ENCODE data around the gene WWC1. TPM values are rescaled to one million over a fixed set of nuclear protein-coding genes. Genes with fewer than 3 reads are reported as not detected.
A peak's percentile ranks its signal among the peaks of the same experiment; 100 is the strongest.
"Not testable (repeated sequence)": the region's sequence is repeated elsewhere in the genome, so short reads cannot be mapped to it uniquely, and the experiment has no call there.

Gene WWC1
- total and polyA plus RNA-seq, 4 donors: 48.4 to 77.0 (median 56.2) TPM

GRCh38 chr5:168282120-168282519 lies 9.3 kb upstream of the WWC1 start:
- Histone ChIP-seq H3K9ac (ENCODE audit: insufficient read depth in 1 of 2, low read length in 2 of 2) (no peak overlapping the region), H3K9me3 (ENCODE audit: control insufficient read depth in 4 of 4, insufficient read depth in 3 of 4, low read length in 3 of 4) (peaks cover 0 to 6% (median 3%) of the 10 kb centered on the region in 4 donors), H3K36me3 (ENCODE audit: control insufficient read depth in 4 of 4, insufficient read depth in 4 of 4, low read length in 4 of 4) (no peaks in the 10 kb centered on the region), H3K4me3 (no peak overlapping the region), H3K27me3 (ENCODE audit: control insufficient read depth in 3 of 3, insufficient read depth in 3 of 3, low read length in 2 of 3) (no peaks in the 10 kb centered on the region), H3K27ac (ENCODE audit: low read depth in 1 of 2, low read length in 1 of 2) (no peak overlapping the region), H3K4me1 (ENCODE audit: control insufficient read depth in 5 of 5, insufficient read depth in 5 of 5, low read length in 5 of 5) (peaks cover 0 to 7% (median 0%) of the 10 kb centered on the region in 5 donors)
- no peak for TF ChIP-seq CTCF (IDR thresholded peaks at IDR 0.05; ENCODE audit: control extremely low read depth, extremely low read depth)
- peak; percentile 80 for ATAC-seq (ENCODE audit: insufficient read depth, low FRiP score)
- DNase-seq: peak; percentile 70 to 83 (median 71)
- WGBS, 2 donors: 22% methylated on average over 7 of the region's 7 CpGs

GRCh38 chr5:168284809-168285208 lies 6.6 kb upstream of the WWC1 start:
- Histone ChIP-seq H3K9me3 (ENCODE audit: control insufficient read depth in 4 of 4, insufficient read depth in 3 of 4, low read length in 3 of 4) (peaks cover 0 to 6% (median 3%) of the 10 kb centered on the region in 4 donors), H3K4me3 (no peak overlapping the region), H3K27ac (ENCODE audit: low read depth in 1 of 2, low read length in 1 of 2) (no peak overlapping the region), H3K27me3 (ENCODE audit: control insufficient read depth in 3 of 3, insufficient read depth in 3 of 3, low read length in 2 of 3) (no peaks in the 10 kb centered on the region), H3K36me3 (ENCODE audit: control insufficient read depth in 4 of 4, insufficient read depth in 4 of 4, low read length in 4 of 4) (no peaks in the 10 kb centered on the region), H3K9ac (ENCODE audit: insufficient read depth in 1 of 2, low read length in 2 of 2) (no peak overlapping the region), H3K4me1 (ENCODE audit: control insufficient read depth in 5 of 5, insufficient read depth in 5 of 5, low read length in 5 of 5) (peaks cover 0 to 7% (median 0%) of the 10 kb centered on the region in 5 donors)
- ATAC-seq (ENCODE audit: insufficient read depth, low FRiP score): no peak
- no peak for DNase-seq
- TF ChIP-seq CTCF (IDR thresholded peaks at IDR 0.05; ENCODE audit: control extremely low read depth, extremely low read depth): no peak
- WGBS, 2 donors: 85 to 86% methylated on average over 4 of the region's 4 CpGs

- no peak for DNase-seq
- Histone ChIP-seq H3K27me3 (ENCODE audit: control insufficient read depth in 3 of 3, insufficient read depth in 3 of 3, low read length in 2 of 3) (no peaks in the 10 kb centered on the region), H3K9ac (ENCODE audit: insufficient read depth in 1 of 2, low read length in 2 of 2) (no peak overlapping the region), H3K27ac (ENCODE audit: low read depth in 1 of 2, low read length in 1 of 2) (no peak overlapping the region), H3K4me1 (ENCODE audit: control insufficient read depth in 5 of 5, insufficient read depth in 5 of 5, low read length in 5 of 5) (peaks cover 0 to 7% (median under 1%) of the 10 kb centered on the region in 5 donors), H3K9me3 (ENCODE audit: control insufficient read depth in 4 of 4, insufficient read depth in 3 of 4, low read length in 3 of 4) (peaks cover 0 to 6% (median 3%) of the 10 kb centered on the region in 4 donors), H3K4me3 (no peak overlapping the region), H3K36me3 (ENCODE audit: control insufficient read depth in 4 of 4, insufficient read depth in 4 of 4, low read length in 4 of 4) (no peaks in the 10 kb centered on the region)
- ATAC-seq (ENCODE audit: insufficient read depth, low FRiP score): no peak
- TF ChIP-seq CTCF (IDR thresholded peaks at IDR 0.05; ENCODE audit: control extremely low read depth, extremely low read depth): no peak
- WGBS, 2 donors: 83 to 84% methylated on average over 2 of the region's 2 CpGs
Observed at GRCh38 chr5:168285696-168286095, 5.7 kb upstream of the WWC1 start.

GRCh38 chr5:168286386-168286785 lies 5.1 kb upstream of the WWC1 start:
- Histone ChIP-seq H3K9me3 (ENCODE audit: control insufficient read depth in 4 of 4, insufficient read depth in 3 of 4, low read length in 3 of 4) (peaks cover 0 to 6% (median 3%) of the 10 kb centered on the region in 4 donors), H3K27me3 (ENCODE audit: control insufficient read depth in 3 of 3, insufficient read depth in 3 of 3, low read length in 2 of 3) (no peaks in the 10 kb centered on the region), H3K9ac (ENCODE audit: insufficient read depth in 1 of 2, low read length in 2 of 2) (no peak overlapping the region), H3K27ac (ENCODE audit: low read depth in 1 of 2, low read length in 1 of 2) (no peak overlapping the region), H3K4me3 (no peak overlapping the region), H3K36me3 (ENCODE audit: control insufficient read depth in 4 of 4, insufficient read depth in 4 of 4, low read length in 4 of 4) (no peaks in the 10 kb centered on the region), H3K4me1 (ENCODE audit: control insufficient read depth in 5 of 5, insufficient read depth in 5 of 5, low read length in 5 of 5) (peaks cover 0 to 9% (median 4%) of the 10 kb centered on the region in 5 donors)
- TF ChIP-seq CTCF (IDR thresholded peaks at IDR 0.05; ENCODE audit: control extremely low read depth, extremely low read depth): no peak
- 29 to 37% methylated on average over 6 of the region's 6 CpGs for WGBS, 2 donors
- ATAC-seq (ENCODE audit: insufficient read depth, low FRiP score): no peak
- DNase-seq: peak in 2 of 3 donors; percentile 27 to 67

- H3K9me3 ChIP-seq (ENCODE audit: control insufficient read depth in 4 of 4, insufficient read depth in 3 of 4, low read length in 3 of 4); ATAC-seq (ENCODE audit: insufficient read depth, low FRiP score); DNase-seq; H3K4me1 ChIP-seq (ENCODE audit: control insufficient read depth in 5 of 5, insufficient read depth in 5 of 5, low read length in 5 of 5); H3K27me3 ChIP-seq (ENCODE audit: control insufficient read depth in 3 of 3, insufficient read depth in 3 of 3, low read length in 2 of 3); H3K9ac ChIP-seq (ENCODE audit: insufficient read depth in 1 of 2, low read length in 2 of 2); H3K27ac ChIP-seq (ENCODE audit: low read depth in 1 of 2, low read length in 1 of 2); H3K36me3 ChIP-seq (ENCODE audit: control insufficient read depth in 4 of 4, insufficient read depth in 4 of 4, low read length in 4 of 4); H3K4me3 ChIP-seq: not testable (repeated sequence)
- 88% methylated on average over 5 of the region's 5 CpGs for WGBS, 2 donors
Observed at GRCh38 chr5:168286863-168287262, 4.6 kb upstream of the WWC1 start.
